Subcutaneous adipose tissue (tissue), 4 donors: ENCODE data around the gene PTPRD. TPM values are rescaled to one million over a fixed set of nuclear protein-coding genes. Genes with fewer than 3 reads are reported as not detected.

Experiments used
- total RNA-seq, 4 donors: library from RNA; depleted of rRNA; stranded (reverse); fragments of >200 nt; gene quantifications; one replicate each; pipeline ENCODE4 v1.1.0, GENCODE V29; 2016
- TF ChIP-seq, protein P1 (sequence below): fragments of 450-650 bp; IDR thresholded peaks from one replicate; pipeline ENCODE4 v1.5.1; 2016; ENCODE audit warnings: low read depth, mild to moderate bottlenecking, control low read depth, antibody characterized with exemption, moderate library complexity

PTPRD gene
- total RNA-seq, 4 donors from 2014 or later: 5.1 to 17.3 (median 12.1) TPM

- TF ChIP-seq, protein P1, sequence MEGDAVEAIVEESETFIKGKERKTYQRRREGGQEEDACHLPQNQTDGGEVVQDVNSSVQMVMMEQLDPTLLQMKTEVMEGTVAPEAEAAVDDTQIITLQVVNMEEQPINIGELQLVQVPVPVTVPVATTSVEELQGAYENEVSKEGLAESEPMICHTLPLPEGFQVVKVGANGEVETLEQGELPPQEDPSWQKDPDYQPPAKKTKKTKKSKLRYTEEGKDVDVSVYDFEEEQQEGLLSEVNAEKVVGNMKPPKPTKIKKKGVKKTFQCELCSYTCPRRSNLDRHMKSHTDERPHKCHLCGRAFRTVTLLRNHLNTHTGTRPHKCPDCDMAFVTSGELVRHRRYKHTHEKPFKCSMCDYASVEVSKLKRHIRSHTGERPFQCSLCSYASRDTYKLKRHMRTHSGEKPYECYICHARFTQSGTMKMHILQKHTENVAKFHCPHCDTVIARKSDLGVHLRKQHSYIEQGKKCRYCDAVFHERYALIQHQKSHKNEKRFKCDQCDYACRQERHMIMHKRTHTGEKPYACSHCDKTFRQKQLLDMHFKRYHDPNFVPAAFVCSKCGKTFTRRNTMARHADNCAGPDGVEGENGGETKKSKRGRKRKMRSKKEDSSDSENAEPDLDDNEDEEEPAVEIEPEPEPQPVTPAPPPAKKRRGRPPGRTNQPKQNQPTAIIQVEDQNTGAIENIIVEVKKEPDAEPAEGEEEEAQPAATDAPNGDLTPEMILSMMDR: no peak
These were observed 2251.4 kb downstream of the PTPRD start for GRCh38 chr9:8361364-8361763.

DNA sequence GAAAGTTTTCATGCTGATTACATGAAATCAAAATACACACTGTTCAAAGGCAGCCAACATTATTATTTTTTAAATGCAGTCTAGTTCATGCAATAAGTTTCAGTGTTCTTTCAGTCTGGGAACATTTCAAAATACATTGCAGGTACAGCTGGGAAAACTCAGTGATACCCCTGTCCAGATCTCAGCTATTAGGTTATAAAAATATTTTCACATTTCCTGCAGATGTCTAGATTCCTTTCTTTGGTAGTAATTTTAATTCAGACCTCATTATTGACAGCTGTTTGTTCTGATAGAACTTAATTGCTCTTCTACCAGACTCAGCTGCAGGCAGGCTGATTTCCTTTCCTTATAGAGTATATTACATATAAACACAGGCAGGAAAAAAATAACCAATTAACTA is 2256.4 kb downstream of the PTPRD start:
- TF ChIP-seq, protein P1: no peak

DNA sequence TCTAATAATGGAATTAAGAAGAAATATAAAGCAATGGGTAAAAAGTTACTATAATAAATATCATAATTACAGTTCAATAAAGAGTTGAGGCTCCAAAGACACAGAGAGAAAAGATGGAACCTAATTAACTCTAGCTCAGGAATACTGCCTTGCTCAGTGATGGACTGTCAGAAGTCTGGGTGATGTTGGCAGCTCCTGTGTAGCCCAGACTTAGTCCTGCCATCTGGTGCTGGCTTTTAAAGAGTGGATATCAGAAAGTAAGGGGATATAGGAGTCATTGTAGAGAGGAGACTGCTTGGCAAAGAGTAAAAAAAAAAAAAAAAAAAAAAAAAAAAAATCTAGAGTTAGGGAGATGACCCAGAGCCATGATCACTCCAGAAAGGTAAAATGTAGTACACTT is 2261.4 kb downstream of the PTPRD start:
- TF ChIP-seq, protein P1: no peak

- TF ChIP-seq, protein P1: no peak
These were observed 2262.9 kb downstream of the PTPRD start for GRCh38 chr9:8349901-8350300.

- TF ChIP-seq, protein P1: no peak
These were observed 2263.4 kb downstream of the PTPRD start for GRCh38 chr9:8349376-8349775.

GRCh38 chr9:8348756-8349155 is 2264.0 kb downstream of the PTPRD start:
- TF ChIP-seq, protein P1: no peak

DNA sequence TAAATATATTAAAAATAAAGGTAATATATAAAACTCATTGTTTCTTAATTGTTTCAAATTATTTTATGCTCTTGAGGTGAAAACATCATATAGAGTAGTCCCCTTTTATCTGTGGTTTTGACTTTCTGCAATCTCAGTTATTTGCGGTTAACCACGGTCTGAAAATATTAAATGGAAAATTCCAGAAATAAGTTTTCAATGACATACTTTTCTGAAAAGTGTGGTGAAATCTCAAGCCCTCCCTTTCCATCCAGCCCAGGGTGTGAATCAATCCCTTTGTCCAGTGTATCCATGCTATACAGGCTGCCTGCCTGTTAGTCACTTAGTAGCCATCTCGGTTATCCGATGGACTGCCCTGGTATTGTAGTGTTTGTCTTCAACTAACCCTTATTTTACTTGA is 2266.5 kb downstream of the PTPRD start:
- TF ChIP-seq, protein P1: no peak
